DND-41 (cell line): ENCODE measurements around the gene RUVBL1.

Experiments
- EZH2 ChIP-seq: IDR thresholded peaks from 3 replicates; pipeline ENCODE4 v1.6.1; 2012; ENCODE audit warnings: borderline replicate concordance, low read depth, mild to moderate bottlenecking, moderate library complexity, low read length, inconsistent platforms; ENCODE audit not compliant: severe bottlenecking
- TF ChIP-seq, protein P1 (sequence below): IDR thresholded peaks from 2 replicates; pipeline ENCODE4 v1.5.1; 2012; ENCODE audit warnings: borderline replicate concordance, low read length, moderate library complexity, mild to moderate bottlenecking; ENCODE audit not compliant: poor library complexity, severe bottlenecking; ENCODE audit errors: extremely low read depth

GRCh38 chr3:128151758-128152274, 28.2 kb upstream of the RUVBL1 start:
- TF ChIP-seq, protein P1, sequence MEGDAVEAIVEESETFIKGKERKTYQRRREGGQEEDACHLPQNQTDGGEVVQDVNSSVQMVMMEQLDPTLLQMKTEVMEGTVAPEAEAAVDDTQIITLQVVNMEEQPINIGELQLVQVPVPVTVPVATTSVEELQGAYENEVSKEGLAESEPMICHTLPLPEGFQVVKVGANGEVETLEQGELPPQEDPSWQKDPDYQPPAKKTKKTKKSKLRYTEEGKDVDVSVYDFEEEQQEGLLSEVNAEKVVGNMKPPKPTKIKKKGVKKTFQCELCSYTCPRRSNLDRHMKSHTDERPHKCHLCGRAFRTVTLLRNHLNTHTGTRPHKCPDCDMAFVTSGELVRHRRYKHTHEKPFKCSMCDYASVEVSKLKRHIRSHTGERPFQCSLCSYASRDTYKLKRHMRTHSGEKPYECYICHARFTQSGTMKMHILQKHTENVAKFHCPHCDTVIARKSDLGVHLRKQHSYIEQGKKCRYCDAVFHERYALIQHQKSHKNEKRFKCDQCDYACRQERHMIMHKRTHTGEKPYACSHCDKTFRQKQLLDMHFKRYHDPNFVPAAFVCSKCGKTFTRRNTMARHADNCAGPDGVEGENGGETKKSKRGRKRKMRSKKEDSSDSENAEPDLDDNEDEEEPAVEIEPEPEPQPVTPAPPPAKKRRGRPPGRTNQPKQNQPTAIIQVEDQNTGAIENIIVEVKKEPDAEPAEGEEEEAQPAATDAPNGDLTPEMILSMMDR = no peak
- TF ChIP-seq EZH2 = no peak
